Right ventricle myocardium superior (tissue), 1 donor: ENCODE measurements around the gene OR56A5. TPM values are rescaled to one million over a fixed set of nuclear protein-coding genes. Genes with fewer than 3 reads are reported as not detected.
"Not testable (repeated sequence)": the region's sequence is repeated elsewhere in the genome, so short reads cannot be mapped to it uniquely, and the experiment has no call there.

Source experiments
- ATAC-seq: fragments of 200-7000 bp; cut with Tn5 transposase; one replicate; pipeline ENCODE4 v1.9.1; 2020; ENCODE audit warnings: mild to moderate bottlenecking; ENCODE audit not compliant: poor library complexity
- DNase-seq: peaks from one replicate; pipeline ENCODE4 v3.0.0-alpha.2; 2020
- intact Hi-C: fragments of 100-400 bp; cut with DNase I; formaldehyde crosslinking; loops from one replicate; pipeline ENCODE4 v1.11.2; 2022
- long read RNA-seq: library from polyadenylated mRNA; unstranded; transcript quantifications from one replicate; pipeline ENCODE4 v2.0.0, GENCODE V29; 2021
- total RNA-seq: library from RNA; stranded (reverse); fragmentation: NEBNext Ultra II Directional; extraction: Animal tissue kit (Norgen Biotek cat#: 25700); gene quantifications from one replicate; pipeline ENCODE4 v1.2.1, GENCODE V29; 2021
- donor health status: DM: no; HTN: yes; CAD: no; lungs with severe emphysema.

Gene OR56A5
- total RNA-seq, result not detected
- long read RNA-seq, result 0 reads

DNA sequence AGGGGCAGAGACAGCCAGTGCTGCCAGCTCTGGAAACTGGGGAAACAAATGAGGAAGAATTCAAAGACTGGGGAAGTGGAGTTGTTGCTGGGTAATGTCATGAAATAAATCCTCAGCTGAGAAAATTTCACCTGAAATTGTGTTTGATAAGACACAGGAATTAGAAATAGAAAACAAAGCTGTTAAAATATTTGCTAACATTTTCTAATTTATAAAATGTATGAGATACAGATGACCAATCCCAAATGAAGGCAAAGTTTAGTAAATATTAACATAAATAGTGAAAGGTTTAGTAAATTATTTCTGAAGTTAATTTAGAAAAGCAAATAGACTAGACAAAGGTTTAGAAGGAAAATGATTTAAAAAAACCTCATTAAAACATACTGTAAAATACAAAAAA, at the start of gene OR56A5:
OR56A5 (minus strand) TSS at position 101 of the 400 bp plus-strand sequence; CDS start at position 101, 0 bp downstream.
- intact Hi-C loops, result no loop called here
- ATAC-seq (no peak), DNase-seq (no peak)

GRCh38 chr11:6013042-6013441, 44.7 kb upstream of the OR56A5 start:
- ATAC-seq, result no peak
- intact Hi-C loops, result no loop called here

DNA sequence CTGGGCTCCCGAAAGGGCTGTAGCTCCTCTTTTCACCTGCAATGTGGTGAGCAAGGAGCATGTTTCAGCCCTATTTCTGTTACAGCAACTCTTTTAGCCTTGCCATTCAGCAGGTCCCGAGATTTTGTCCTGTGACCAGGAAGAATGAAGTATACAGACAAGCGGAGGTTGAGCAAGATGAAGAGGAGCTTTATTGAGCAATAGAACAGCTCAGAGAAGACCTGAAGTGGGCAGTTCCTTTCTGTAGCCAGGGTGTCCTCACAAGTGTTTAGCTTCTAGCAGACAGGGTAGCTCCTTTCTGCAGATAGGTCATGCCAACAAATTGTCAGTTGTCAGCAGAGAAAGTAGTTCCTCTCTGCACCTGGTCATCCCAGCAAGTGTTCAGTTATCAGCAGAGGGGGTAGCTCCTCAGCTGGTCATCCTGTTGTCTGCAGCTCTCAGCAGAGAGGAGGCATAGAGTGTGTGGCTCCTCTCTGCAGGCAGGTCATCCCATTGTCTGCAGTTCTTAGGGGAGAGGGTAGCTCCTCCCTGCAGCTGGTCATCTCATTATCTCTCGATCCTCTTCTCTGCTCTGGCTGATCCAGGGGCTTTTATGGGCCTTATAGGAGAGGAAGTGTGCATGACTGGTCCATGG, 43.9 kb upstream of the OR56A5 start:
- DNase-seq, result no peak
- no peak for ATAC-seq
- intact Hi-C loops, result no loop called here

More at GRCh38 chr11:6013042-6013441, 44.7 kb upstream of the OR56A5 start:
- no peak for DNase-seq

- intact Hi-C loops, result no loop called here
- DNase-seq (no peak), ATAC-seq (no peak)
Observed at GRCh38 chr11:6006846-6007245, 38.6 kb upstream of the OR56A5 start, which contains the start of gene OR56A4. Gene OR56A4 (minus strand): TSS chr11:6006946. CDS start chr11:6002992, 3,954 bp downstream.

DNA sequence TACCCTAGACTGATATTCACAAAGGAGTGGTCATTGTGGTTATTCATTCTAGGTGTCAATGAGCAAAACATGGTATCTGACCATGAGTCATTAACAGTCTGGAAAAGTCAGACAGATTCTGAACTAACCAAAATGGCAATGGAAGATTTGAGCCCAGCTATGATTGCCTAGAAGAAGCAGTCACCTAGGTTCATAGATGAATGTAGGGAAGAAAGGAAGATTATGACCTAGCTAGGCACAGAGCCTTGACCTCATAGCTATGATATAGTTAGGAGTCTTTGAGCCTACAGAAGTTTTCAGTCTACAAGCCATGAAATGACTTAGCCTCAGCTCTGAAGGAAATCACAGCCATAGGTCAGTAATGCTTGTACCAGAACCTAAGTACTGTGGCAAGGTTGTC, 38.1 kb upstream of the OR56A5 start:
- intact Hi-C loops, result no loop called here
- DNase-seq (no peak), ATAC-seq (no peak)

DNA sequence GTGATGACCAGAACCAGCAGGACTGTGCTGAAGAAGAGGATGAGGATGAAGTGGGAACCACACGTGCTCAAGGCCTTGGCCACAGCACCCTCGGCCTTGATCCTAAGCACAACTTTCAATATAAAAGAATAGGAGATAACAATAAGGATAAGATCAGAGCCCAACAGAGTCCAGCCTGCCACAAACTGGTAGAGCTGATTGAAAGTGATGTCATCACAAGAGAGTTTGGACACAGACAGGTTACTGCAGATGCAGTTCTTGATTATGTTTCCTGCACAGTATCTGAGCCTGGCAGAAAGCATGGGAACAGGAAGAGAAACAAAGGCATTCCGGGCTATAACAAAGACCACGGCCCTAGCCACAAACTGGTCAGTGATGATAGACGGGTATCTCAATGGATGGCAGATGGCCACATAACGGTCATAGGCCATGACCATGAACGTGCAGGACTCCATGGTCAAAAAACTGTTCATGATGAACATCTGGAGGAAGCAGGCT, 34.0 kb upstream of the OR56A5 start:
- no peak for DNase-seq
- no peak for ATAC-seq
- intact Hi-C loops, result no loop called here

GRCh38 chr11:5994791-5995190, 26.5 kb upstream of the OR56A5 start:
- DNase-seq (no peak), ATAC-seq (no peak)
- intact Hi-C loops, result no loop called here

DNA sequence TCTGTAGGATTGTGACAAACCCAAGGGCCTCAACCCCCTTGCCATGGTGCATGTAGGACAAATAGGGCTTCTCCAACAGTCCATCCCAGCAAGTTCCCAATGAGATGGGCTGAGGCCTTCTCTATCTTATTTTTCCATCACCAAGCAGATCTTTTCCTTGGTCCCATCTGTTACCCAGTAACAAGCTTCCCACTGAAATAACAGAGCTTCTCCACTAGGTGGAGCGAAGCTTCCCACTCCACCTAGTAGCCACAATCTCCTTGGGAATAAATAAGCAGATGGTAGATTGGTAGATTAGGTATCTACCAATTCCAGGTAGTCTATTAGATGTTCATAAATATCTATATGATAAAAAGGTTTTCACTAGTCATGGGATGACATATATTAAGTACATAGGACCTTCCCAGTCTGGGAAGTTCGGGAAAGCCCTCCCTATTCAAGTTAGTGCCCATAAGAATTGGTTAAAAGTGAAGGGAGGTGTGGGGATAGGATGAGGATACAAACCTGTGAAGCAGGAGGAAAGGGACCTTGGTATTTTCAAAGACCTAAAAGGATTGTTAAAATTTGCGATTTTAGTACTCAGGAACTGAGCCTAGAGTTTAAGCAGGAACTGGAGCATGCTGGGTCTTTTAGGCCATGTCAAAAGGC, 24.4 kb upstream of the OR56A5 start:
- intact Hi-C loops, result no loop called here
- DNase-seq, result no peak
- ATAC-seq, result no peak

- ATAC-seq (no peak), DNase-seq (no peak)
- intact Hi-C loops, result no loop called here
Observed at GRCh38 chr11:5992150-5992549, 23.9 kb upstream of the OR56A5 start.

DNA sequence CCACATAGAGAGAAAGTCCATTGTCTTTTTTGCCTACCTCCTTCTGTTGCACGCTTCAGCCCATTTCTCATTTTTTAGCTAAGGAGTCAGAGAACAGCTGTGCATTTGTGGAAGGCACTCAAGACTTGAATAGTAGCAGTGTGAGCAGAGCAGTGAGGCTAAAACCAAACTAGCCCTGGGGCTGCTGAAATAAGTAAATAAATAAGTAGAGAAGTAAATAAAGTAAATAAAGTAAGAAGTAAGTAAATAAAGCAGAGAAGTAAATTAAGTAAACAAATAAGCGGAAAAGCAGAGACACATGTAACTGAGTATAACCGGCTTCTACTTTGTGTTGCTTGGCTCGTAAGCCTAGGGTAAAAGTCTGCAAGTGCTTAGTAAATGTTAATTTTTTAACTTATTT, 20.9 kb upstream of the OR56A5 start:
- DNase-seq (no peak), ATAC-seq (no peak)
- intact Hi-C loops, result no loop called here

- DNase-seq, result no peak
- intact Hi-C loops, result no loop called here
- no peak for ATAC-seq
Observed at GRCh38 chr11:5986885-5987284, 18.6 kb upstream of the OR56A5 start, which contains the start of gene OR52L1. Gene OR52L1 (minus strand): TSS chr11:5986985. CDS start chr11:5986930, 55 bp downstream.

GRCh38 chr11:5983443-5983842, 15.1 kb upstream of the OR56A5 start:
- intact Hi-C loops, result no loop called here
- DNase-seq (no peak), ATAC-seq (no peak)

DNA sequence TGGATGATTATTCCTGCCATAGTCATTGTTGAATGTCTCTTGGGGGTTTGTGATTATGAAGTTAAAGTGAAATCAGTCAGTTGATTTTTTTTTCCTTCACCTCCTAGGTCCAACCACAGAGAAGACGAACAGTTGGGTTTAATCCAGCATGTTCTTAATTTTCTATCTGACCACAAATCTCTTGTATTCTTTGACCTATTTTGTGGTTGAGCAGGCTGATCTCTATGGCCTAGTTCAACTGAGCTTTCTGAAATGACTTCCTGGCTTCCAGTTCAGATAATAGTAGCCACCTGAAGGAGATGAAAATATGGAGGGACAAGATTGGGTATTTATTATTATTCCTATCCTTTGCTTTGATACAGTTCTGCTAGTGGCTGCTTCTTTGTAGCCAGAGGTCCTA, 5.2 kb upstream of the OR56A5 start:
- no peak for DNase-seq
- ATAC-seq, result no peak
- intact Hi-C loops, result no loop called here

GRCh38 chr11:5967708-5968107, 586 bp downstream of the OR56A5 start:
- ATAC-seq, result no peak
- intact Hi-C loops, result no loop called here
- no peak for DNase-seq

DNA sequence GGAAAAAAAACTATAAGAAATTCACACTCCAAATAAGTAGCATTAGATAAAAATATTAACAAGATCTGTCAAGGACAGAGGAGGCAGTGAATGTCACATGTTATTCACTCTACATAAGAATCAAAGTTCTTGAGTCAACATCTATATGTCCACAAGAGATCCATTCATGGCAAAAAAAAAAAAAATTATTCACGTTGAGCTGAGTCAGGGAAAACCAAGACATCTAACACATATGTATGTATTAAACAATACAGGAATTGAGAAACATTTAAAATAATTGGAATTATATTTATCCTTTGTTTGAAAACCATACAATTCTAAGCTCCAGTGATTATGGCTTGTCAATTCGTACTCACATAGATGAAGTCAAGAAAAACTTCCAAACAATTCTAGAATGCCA, 1.3 kb downstream of the OR56A5 start:
- DNase-seq (no peak), ATAC-seq (no peak)
- intact Hi-C loops, result no loop called here

- ATAC-seq, intact Hi-C loops, DNase-seq: not testable (repeated sequence)
Observed at GRCh38 chr11:5960704-5961320, 7.5 kb downstream of the OR56A5 start.

DNA sequence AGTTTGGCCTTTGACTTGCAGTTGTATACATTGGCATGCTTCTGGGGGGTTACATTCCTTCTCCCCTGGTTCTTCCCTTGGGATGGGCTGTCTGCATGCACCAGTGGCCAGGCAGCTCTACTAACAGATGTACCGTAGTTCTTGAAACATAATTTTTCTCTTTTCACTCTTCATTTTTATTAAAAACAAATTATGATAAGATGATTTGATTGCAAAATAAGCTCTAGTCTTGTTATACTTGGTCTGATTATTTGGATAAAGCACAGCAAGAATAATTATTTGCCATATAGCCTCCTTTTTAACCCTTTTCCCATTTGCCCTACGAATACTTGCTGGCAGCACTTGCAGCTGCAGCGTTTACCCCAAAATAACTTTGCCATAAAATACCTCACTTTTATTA, 12.7 kb downstream of the OR56A5 start:
- ATAC-seq (no peak), DNase-seq (no peak)
- intact Hi-C loops, result no loop called here

DNA sequence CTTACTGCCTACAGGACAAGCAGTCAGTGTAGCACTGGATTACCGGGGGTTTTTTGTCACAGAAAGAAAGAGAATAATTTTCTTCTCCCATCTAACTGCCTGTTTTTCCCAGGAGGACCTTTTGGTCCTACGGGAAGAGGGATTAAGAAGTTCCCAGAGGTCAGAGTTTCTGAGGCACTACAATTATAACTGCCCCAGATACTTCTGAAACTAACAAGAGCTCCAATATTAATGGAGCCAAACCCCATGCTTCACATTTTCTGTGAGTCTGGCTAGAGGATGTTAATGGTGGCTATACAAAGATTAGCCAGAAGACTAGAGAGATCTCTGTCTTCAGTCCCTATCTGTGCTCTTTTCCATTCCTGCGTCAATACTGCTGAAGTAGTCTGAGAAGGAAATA, 26.3 kb downstream of the OR56A5 start, which contains the start of gene OR56A3:
OR56A3 (plus strand) TSS at position 301 of the 400 bp plus-strand sequence. CDS start 5,096 bp downstream, outside the sequence.
- DNase-seq (no peak), ATAC-seq (no peak)
- intact Hi-C loops, result no loop called here

DNA sequence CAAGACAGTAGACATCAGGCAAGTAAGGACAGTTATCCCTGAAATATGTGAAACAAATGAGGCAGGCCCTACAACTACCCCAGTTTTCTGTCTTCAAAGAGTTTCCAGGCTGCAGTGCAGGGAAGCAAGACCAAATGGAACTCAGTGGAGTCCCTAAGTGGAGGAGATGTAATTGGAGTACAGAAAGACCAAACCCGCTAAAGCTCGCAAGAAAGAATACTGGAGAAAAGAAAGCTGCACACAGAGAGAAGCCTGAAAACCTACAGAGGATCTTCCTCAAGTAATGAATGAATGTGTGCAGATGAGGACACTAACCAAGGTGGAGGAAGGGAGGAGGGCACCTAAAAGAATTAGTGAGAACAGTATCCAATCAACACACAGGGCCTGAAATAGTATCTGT, 27.5 kb downstream of the OR56A5 start:
- intact Hi-C loops, result no loop called here
- DNase-seq (no peak), ATAC-seq (no peak)

- intact Hi-C loops, result no loop called here
- ATAC-seq (no peak), DNase-seq (no peak)
Observed at GRCh38 chr11:5938603-5938965, 29.7 kb downstream of the OR56A5 start.
